ENCODE data around the gene SNCG. TPM values are rescaled to one million over a fixed set of nuclear protein-coding genes. Genes with fewer than 3 reads are reported as not detected.

Gene SNCG
- total RNA-seq, result 5.3 and 11.4 TPM in 2 replicates

GRCh38 chr10:86958116-86958900 lies at the start of gene SNCG:
Gene SNCG (plus strand): TSS chr10:86958599. CDS start chr10:86958698, 99 bp downstream.

GRCh38 chr10:86957471-86958115 lies 806 bp upstream of the SNCG start, which contains the start of gene MMRN2:
Gene MMRN2 (minus strand): TSS chr10:86957615. CDS start chr10:86957541, 74 bp downstream.

GRCh38 chr10:86968271-86968993 lies 10.0 kb downstream of the SNCG start, which contains the start of gene ADIRF:
Gene ADIRF (plus strand): TSS chr10:86968482. CDS start chr10:86968545, 63 bp downstream.

Other genes starting within 250 kb of the SNCG start
- 22.5 and 33.4 TPM in 2 replicates for gene BMPR1A, start 202.0 kb upstream of the SNCG start, total RNA-seq
- gene MMRN2, start 984 bp upstream of the SNCG start, total RNA-seq, result 6.1 and 6.8 TPM in 2 replicates
- gene ADIRF, start 9.9 kb downstream of the SNCG start, total RNA-seq, result 10.7 and 13.5 TPM in 2 replicates
- gene FAM25A, start 61.7 kb downstream of the SNCG start, total RNA-seq, result not detected in 2 replicates
- 131 and 139 TPM in 2 replicates for gene GLUD1, start 136.2 kb downstream of the SNCG start, total RNA-seq
- 23.6 and 29.6 TPM in 2 replicates for gene SHLD2, start 136.6 kb downstream of the SNCG start, total RNA-seq

Data from cardiac atrium fibroblast (primary cell).